Ovary (tissue), 3 donors: Measurements from ENCODE around the gene DNAJC1.

Experiments used
- CTCF ChIP-seq, 3 donors: fragments of 450-650 bp in 2 of 3; fragments of 200-600 bp in 1 of 3; IDR thresholded peaks; one replicate each; pipeline versions ENCODE4 v1.5.1 to v1.8.0; 2016 to 2022; ENCODE audit warnings: antibody characterized with exemption in 3 of 3, mild to moderate bottlenecking in 1 of 3
- EP300 ChIP-seq: sonication (generic); formaldehyde crosslinking; IDR thresholded peaks from one replicate; pipeline ENCODE4 v1.6.1; 2017; ENCODE audit warnings: antibody characterized with exemption
- POLR2A ChIP-seq: fragments of 450-650 bp; IDR thresholded peaks from one replicate; pipeline ENCODE4 v1.6.1; 2017; ENCODE audit warnings: antibody characterized with exemption, mild to moderate bottlenecking, moderate library complexity
- donor health status: DM: no; HTN: no; CAD: no.

DNA sequence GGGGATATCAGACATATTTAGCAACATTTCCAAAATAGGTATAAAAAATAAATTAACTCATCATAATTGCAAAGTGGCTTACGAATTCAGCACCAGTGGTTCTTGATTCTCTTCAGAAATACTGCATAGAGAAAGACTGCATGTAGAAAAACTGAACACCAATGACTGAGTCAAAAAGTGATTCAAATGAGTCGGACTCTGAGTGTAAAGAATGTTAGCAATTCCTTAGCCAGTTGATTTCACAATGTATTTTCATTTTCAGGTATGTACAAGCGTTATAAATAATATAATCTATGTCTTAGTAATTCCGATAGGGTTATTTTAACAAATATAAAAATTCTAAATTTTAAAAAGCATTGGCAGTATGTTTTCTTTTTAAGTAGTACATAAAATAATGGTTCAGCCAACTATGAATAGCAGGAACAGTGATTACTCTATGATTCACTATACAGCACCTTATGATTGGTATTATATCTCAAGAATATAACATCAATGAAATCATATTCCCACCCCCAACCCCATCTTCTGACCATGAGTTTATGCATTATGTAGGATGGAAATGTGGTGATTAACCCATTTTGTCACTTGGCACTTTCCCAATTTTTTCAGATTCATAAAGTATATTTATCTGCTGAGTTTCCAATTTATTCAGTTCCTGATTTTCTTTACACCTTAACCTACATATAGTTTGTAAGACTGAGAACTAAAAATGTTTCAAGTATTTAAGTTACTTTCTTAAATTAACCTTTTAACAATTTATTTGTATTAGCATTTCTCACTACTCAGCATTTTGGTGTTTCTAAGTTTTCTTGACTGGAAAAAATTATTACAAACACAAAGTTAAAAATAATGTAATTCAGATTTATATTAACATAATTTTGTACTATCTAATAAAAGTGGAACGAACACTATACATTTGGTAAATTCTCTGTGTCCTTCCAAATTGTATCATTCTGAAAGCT is 33.9 kb downstream of the DNAJC1 start:
- no peak for TF ChIP-seq POLR2A
- TF ChIP-seq CTCF (IDR thresholded peaks at IDR 0.05), result no peak
- no peak for TF ChIP-seq EP300
